ENCODE measurements around the gene PCDH1. TPM values are rescaled to one million over a fixed set of nuclear protein-coding genes. Genes with fewer than 3 reads are reported as not detected.

The PCDH1 gene
- total and polyA plus RNA-seq, 2 of the 13 experiments (the other 11 are each of a cell fraction or from before 2014, with no cell fraction given), result 0.11 to 0.83 TPM

DNA sequence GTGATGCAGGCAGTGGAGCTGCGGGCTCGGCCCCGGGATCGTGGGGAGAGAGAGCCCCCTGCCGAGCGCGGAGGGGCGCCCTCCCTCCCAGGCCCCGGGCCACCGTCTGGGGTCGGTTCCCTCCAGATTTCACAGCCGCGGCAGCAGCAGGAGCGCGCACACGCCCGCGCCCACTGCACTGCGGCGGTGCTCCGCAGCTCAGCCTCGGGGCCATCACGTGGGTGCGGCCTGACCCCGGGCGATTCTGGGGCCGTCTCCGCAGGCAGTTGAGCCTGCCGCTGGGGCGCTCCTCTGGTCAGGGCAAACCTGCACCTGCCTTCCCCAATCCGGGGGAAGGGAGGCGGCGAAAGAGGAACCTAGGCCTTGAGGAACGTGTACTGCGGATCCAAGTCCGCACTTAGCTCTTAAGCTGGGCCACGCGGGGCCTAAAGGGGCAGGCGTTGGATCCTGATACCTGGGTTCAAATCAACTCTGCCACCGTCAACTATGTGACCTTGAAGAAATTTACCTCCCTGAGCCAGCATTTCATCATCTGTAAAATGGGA is 36.1 kb upstream of the PCDH1 start (continued):
- TF ChIP-seq SRSF1 (optimal IDR thresholded peaks at IDR 0.05; ENCODE audit: low read depth, low read length) (no peak), ERF (CRISPR knock-in tag; IDR thresholded peaks at IDR 0.05) (no peak), HCFC1 (IDR thresholded peaks at IDR 0.05; ENCODE audit: low read depth, low read length) (no peak), ARNTL (CRISPR knock-in tag; IDR thresholded peaks at IDR 0.05) (peak; percentile 69), PITX1 (CRISPR knock-in tag; IDR thresholded peaks at IDR 0.05) (no peak), ZNF501 (CRISPR knock-in tag; IDR thresholded peaks at IDR 0.05) (peak; percentile 48; the same call in 1 of the 2 replicates), THAP11 (CRISPR knock-in tag; IDR thresholded peaks at IDR 0.05) (no peak), TCF12 (IDR thresholded peaks at IDR 0.05) (no peak), TCF12 (CRISPR knock-in tag; IDR thresholded peaks at IDR 0.05) (no peak), ZFY (CRISPR knock-in tag; IDR thresholded peaks at IDR 0.05) (peak; percentile 49), TAF1 (CRISPR knock-in tag; IDR thresholded peaks at IDR 0.05) (no peak), ZNF747 (CRISPR knock-in tag; IDR thresholded peaks at IDR 0.05; ENCODE audit: borderline replicate concordance) (no peak), ARID3A (IDR thresholded peaks at IDR 0.05; ENCODE audit: low read depth, low read length) (no peak), ZMYM4 (CRISPR knock-in tag; IDR thresholded peaks at IDR 0.05) (peak; percentile 36; the same call in 1 of the 2 replicates), ETV5 (CRISPR knock-in tag; IDR thresholded peaks at IDR 0.05; ENCODE audit: borderline replicate concordance) (no peak), ZNF232 (CRISPR knock-in tag; IDR thresholded peaks at IDR 0.05; ENCODE audit: borderline replicate concordance) (no peak), GATAD2A (CRISPR knock-in tag; IDR thresholded peaks at IDR 0.05) (0 out of 2 replicates have a peak, but pooled peaks have one; percentile 13), XRCC5 (optimal IDR thresholded peaks at IDR 0.05; ENCODE audit: low read length) (peak; percentile 21), UBTF (CRISPR knock-in tag; IDR thresholded peaks at IDR 0.05) (peak; percentile 82; the same call in 1 of the 2 replicates), ZNF296 (CRISPR knock-in tag; conservative IDR thresholded peaks at IDR 0.05) (no peak), MLLT10 (CRISPR knock-in tag; IDR thresholded peaks at IDR 0.05) (no peak), ZFP41 (CRISPR knock-in tag; IDR thresholded peaks at IDR 0.05; ENCODE audit: borderline replicate concordance) (peak; percentile 54; the same call in 1 of the 2 replicates), MIXL1 (CRISPR knock-in tag; IDR thresholded peaks at IDR 0.05) (no peak), NR2F6 (IDR thresholded peaks at IDR 0.05) (0 out of 2 replicates have a peak, but pooled peaks have one; percentile 20), NR2F6 (CRISPR knock-in tag; IDR thresholded peaks at IDR 0.05) (0 out of 2 replicates have a peak, but pooled peaks have one; percentile 57), ZNF629 (CRISPR knock-in tag; conservative IDR thresholded peaks at IDR 0.05) (peak; percentile 62; the same call in 1 of the 2 replicates), SALL2 (CRISPR knock-in tag; IDR thresholded peaks at IDR 0.05) (no peak), NCOR1 (IDR thresholded peaks at IDR 0.05; ENCODE audit: borderline replicate concordance, low read length) (no peak)
- TF ChIP-seq, protein P1, sequence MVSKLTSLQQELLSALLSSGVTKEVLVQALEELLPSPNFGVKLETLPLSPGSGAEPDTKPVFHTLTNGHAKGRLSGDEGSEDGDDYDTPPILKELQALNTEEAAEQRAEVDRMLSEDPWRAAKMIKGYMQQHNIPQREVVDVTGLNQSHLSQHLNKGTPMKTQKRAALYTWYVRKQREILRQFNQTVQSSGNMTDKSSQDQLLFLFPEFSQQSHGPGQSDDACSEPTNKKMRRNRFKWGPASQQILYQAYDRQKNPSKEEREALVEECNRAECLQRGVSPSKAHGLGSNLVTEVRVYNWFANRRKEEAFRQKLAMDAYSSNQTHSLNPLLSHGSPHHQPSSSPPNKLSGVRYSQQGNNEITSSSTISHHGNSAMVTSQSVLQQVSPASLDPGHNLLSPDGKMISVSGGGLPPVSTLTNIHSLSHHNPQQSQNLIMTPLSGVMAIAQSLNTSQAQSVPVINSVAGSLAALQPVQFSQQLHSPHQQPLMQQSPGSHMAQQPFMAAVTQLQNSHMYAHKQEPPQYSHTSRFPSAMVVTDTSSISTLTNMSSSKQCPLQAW (CRISPR knock-in tag; IDR thresholded peaks at IDR 0.05), result no peak; the same call in 1 of the 2 replicates
